A549 treated with AZD2906 at 1 μM for 4 hours (cell line): ENCODE measurements around the gene SLCO1C1. TPM values are rescaled to one million over a fixed set of nuclear protein-coding genes. Genes with fewer than 3 reads are reported as not detected.

Experiments
- total RNA-seq: library from RNA; stranded (reverse); fragments of 200-300 nt; extraction: Qiagen RNA extraction; gene quantifications from 5 replicates; pipeline ENCODE4 v1.2.3, GENCODE V29; 2022

Gene SLCO1C1
- total RNA-seq: 0.06 TPM in 1 of 5 replicates, not detected in the others

GRCh38 chr12:20695232-20695631, at the start of gene SLCO1C1:
Gene SLCO1C1 (plus strand): TSS chr12:20695332. CDS start chr12:20699577, 4,245 bp downstream.

Other genes with a start within 250 kb of the SLCO1C1 start
- 10.4 to 12.9 TPM (median 12.0 TPM) in 5 replicates for gene SLCO1B3, start 115.4 kb downstream of the SLCO1C1 start, total RNA-seq